Motor neuron (in vitro differentiated cells): Measurements from ENCODE around the gene LY6G5B. TPM values are rescaled to one million over a fixed set of nuclear protein-coding genes. Genes with fewer than 3 reads are reported as not detected.

Experiments used
- ATAC-seq, 8 experiments: fragments of 200-7000 bp; cut with Tn5 transposase; replicated peaks in 6 of 8; 2 replicates each; pipeline ENCODE4 v1.8.0; 2021; ENCODE audit warnings: mild to moderate bottlenecking in 8 of 8, moderate library complexity in 8 of 8
- H3K27ac ChIP-seq, 2 donors: fragments of 250-450 bp; sonication (Bioruptor Pico); 2 replicates each; pipeline ENCODE4 v1.9.0; 2021; ENCODE audit warnings: antibody characterized with exemption in 2 of 2, mild to moderate bottlenecking in 2 of 2, moderate library complexity in 1 of 2
- H3K4me1 ChIP-seq, 2 donors: fragments of 250-450 bp; sonication (Bioruptor Pico); replicated peaks in 1 of 2; 2 replicates each; pipeline ENCODE4 v1.6.1; 2021; ENCODE audit warnings: antibody characterized with exemption in 2 of 2, mild to moderate bottlenecking in 2 of 2, moderate library complexity in 1 of 2
- H3K4me3 ChIP-seq, 5 donors: fragments of 250-450 bp; sonication (Bioruptor Pico); 2 replicates each; pipeline ENCODE4 v1.9.0; 2021; ENCODE audit warnings: antibody characterized with exemption in 5 of 5, mild to moderate bottlenecking in 5 of 5, moderate library complexity in 4 of 5
- WGBS, 10 experiments: fragments of 450-650 bp; shearing (Covaris generic); methylation state at CpG; one replicate each; pipeline ENCODE4 v1.0.0; 2022; 5-methylcytosine and 5-hydroxymethylcytosine counted together
- in situ Hi-C, 9 experiments: fragments of 400-800 bp; cut with MboI; loops; one replicate each; pipeline ENCODE4 v1.15.0; 2021; ENCODE audit warnings: low sequenced_read_pairs in 9 of 9, low pct_unique_long_range_greater_than_20kb in 2 of 9; ENCODE audit not compliant: unreplicated experiment in 9 of 9
- total RNA-seq, 8 experiments: library from RNA; unstranded; fragments of 300-600 nt; gene quantifications; 2 replicates each; pipeline versions ENCODE4 v1.2.3 to v1.2.4, GENCODE V29; 2022

LY6G5B gene, protein sequence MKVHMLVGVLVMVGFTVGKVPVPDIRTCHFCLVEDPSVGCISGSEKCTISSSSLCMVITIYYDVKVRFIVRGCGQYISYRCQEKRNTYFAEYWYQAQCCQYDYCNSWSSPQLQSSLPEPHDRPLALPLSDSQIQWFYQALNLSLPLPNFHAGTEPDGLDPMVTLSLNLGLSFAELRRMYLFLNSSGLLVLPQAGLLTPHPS
- total RNA-seq = 10 to 100 TPM in 2 of 8 experiments, 1 to 10 TPM in 6; 3.0 to 20.9 (median 6.3) TPM

DNA sequence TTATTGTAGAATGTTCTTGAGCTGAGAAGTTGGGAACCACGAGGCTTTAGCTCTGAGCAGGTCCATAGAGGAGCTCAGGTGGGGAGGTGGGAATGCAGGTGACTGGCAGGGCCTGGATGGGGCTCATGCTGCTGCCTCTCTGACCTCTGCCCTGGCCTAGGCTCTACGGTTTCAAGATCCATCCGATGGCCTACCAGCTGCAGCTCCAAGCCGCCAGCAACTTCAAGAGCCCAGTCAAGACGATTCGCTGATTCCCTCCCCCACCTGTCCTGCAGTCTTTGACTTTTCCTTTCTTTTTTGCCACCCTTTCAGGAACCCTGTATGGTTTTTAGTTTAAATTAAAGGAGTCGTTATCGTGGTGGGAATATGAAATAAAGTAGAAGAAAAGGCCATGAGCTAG is at the start of gene LY6G5B:
Gene LY6G5B (plus strand): TSS at position 301 of the 400 bp plus-strand sequence. CDS start 975 bp downstream, outside the sequence.
- 43 to 100% (median 88%) methylated on average over 2 to 5 of the region's 8 CpGs; no CpG with 5 or more reads in 3 of the 10 experiments for WGBS, 10 experiments
- ATAC-seq = no peak
- in situ Hi-C loops = loop anchor here in 1 of 9 experiments (25.0 kb wide), 1 partner anchor 168 kb away; the partner anchor contains the start of gene HSPA1B
- Histone ChIP-seq H3K4me1 (peaks cover 0 to 9% of the 10 kb centered on the region in 2 donors), H3K27ac (no peak within 1 kb of the TSS), H3K4me3 (no peak within 1 kb of the TSS)

DNA sequence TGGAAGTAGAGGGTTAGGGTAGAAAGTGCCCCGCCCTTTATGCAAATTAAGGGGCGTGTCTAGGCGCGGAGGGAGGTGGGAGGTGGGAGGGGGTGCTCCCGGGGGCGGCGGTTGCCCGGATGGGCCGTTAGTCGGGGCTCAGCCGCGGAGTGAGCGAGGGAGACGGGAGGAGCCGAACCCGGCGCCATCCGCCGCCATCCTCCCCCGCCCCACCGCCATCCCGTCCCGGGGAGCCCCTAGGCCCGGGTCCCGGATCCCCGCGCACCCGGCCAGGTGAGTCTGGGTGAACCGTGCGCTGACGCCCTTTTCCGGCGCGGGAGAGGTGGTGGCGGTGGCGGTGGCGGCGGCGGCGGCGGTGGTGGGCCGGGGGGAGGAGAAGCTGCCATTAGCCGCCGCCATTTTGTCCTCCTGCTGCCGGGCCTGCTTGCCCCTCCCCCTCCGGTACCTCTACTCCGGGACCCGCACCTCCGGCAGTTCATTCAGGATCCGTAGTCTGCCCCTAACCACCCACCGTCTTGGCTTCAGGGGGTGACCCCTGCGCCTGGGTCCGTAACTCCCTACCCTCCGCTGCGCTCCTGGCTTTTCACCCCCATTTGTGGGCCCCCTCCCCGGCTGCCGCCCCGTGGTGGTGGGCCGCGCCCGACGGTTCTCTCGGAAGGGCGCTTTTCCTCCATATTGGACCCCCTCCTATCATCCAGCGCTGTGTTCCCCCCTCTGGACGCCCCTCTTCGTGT is 49.0 kb upstream of the LY6G5B start, which contains the start of gene PRRC2A:
Gene PRRC2A (plus strand): TSS at position 130 of the 734 bp plus-strand sequence. CDS start 2,075 bp downstream, outside the sequence.
- H3K27ac ChIP-seq = peak within 1 kb of the TSS; percentile 97 to 98
- in situ Hi-C loops = no loop called here
- ATAC-seq = peak; percentile 16 to 75 (median 70)
- H3K4me3 ChIP-seq = peak within 1 kb of the TSS; percentile 58 to 91 (median 85)
- peaks cover 7 to 9% of the 10 kb centered on the region in 2 donors for H3K4me1 ChIP-seq
- 0% methylated on average over 3 to 4 of the region's 67 CpGs; no CpG with 5 or more reads in 6 of the 10 experiments for WGBS, 10 experiments

DNA sequence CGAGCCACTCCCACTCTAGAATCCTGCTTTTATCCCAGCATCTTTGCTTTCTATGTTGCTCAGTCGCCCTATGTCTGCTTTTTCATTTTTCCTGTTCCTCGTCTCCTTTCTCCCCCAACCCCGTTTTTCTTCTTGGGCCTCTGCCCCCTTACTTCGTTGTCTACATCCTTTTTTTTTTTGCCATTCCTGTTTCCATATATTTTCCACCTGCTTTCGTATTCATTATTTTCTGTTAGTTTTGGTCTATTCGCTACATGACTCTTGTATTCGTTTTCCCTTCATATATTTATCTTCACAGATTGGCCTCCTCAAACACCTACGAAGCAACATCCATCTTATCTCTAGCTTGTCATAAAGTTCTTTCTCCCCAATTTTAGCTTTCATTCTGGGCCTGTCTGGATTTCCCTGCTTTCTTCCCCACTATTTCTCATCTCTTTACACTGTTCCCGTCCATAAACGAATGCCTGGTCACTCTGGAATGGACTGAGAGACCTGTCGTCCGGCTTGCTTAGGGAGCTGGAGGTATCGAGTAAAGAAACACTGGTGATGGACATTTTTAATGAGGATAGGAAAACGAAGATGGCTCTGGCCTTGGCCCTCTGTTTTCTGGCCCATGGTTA is 48.3 kb upstream of the LY6G5B start:
- no peak for ATAC-seq
- H3K4me1 ChIP-seq = peaks cover 7 to 9% of the 10 kb centered on the region in 2 donors
- peak overlapping the region; percentile 58 to 91 (median 85) for H3K4me3 ChIP-seq
- in situ Hi-C loops = no loop called here
- 0 to 3% (median 1%) methylated on average over 6 to 14 of the region's 15 CpGs for WGBS, 10 experiments
- H3K27ac ChIP-seq = peak overlapping the region; percentile 91 to 96

DNA sequence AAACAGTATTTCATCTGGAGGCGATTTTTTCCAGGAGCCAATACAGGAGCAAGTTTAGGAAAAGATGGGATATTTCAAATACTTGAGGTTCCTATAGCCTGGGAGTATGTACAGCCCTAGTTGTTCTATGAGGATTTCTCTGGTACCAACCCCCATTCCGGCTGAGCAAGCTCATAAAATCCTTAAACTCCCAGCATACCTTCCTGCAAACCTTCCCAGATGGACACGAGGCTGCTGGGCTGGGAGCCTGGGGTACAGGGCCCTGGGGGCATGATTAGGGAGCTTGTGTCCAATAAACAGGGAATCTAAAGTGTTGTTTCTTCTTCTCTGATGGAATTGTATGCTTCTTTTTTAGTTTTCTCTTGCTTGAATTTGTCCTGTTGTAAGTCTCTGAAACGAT is 47.8 kb upstream of the LY6G5B start:
- peak overlapping the region; percentile 58 to 91 (median 85) for H3K4me3 ChIP-seq
- ATAC-seq = no peak
- in situ Hi-C loops = no loop called here
- peaks cover 7 to 9% of the 10 kb centered on the region in 2 donors for H3K4me1 ChIP-seq
- WGBS, 10 experiments = 0 to 9% (median 0%) methylated on average over 1 to 4 of the region's 4 CpGs; no CpG with 5 or more reads in 2 of the 10 experiments
- peak overlapping the region in 1 of 2 donors; percentile 96 for H3K27ac ChIP-seq

DNA sequence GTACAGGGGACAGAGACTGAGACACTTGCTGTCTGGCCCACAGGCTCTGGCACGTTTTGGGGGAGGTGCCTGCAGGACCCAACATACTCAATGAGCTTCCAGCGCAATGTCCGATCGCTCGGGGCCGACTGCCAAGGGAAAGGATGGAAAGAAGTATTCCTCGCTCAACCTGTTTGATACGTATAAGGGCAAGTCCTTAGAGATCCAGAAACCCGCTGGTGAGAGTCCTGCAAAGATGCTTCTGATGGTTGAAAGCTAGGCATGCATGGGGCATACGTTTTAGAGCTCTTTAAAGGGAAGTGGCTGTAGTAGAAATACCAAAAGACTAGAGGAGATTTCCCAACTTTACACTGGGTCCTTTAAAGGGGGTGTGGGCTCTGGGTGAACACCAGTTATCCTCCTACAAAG is 47.1 kb upstream of the LY6G5B start:
- Histone ChIP-seq H3K27ac (no peak overlapping the region), H3K4me3 (peak overlapping the region in 4 of 5 donors; percentile 82 to 91 (median 88)), H3K4me1 (peaks cover 7 to 9% of the 10 kb centered on the region in 2 donors)
- 45 to 100% (median 75%) methylated on average over 2 to 10 of the region's 10 CpGs; no CpG with 5 or more reads in 1 of the 10 experiments for WGBS, 10 experiments
- no peak for ATAC-seq
- in situ Hi-C loops = no loop called here

DNA sequence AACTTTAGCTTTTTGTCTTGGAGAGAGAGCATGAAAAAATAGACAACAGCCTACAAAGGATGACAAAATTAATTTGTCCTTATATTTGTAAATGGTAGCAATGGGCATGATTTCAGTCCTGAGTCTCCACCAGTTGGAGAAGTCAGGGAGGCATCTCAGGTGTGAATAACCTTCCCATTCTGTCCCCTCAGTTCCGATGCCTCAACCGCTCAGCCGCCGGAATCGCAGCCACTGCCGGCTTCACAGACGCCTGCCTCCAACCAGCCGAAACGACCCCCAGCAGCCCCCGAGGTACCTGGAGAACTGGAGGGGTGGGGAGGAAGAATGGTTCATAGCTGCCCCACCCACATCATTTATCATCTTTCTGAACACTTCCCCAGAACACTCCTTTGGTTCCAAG is 45.7 kb upstream of the LY6G5B start:
- 40 to 100% (median 98%) methylated on average over 1 to 10 of the region's 10 CpGs; no CpG with 5 or more reads in 6 of the 10 experiments for WGBS, 10 experiments
- in situ Hi-C loops = no loop called here
- Histone ChIP-seq H3K4me1 (peaks cover 7 to 9% of the 10 kb centered on the region in 2 donors), H3K4me3 (no peak overlapping the region), H3K27ac (no peak overlapping the region)
- no peak for ATAC-seq

DNA sequence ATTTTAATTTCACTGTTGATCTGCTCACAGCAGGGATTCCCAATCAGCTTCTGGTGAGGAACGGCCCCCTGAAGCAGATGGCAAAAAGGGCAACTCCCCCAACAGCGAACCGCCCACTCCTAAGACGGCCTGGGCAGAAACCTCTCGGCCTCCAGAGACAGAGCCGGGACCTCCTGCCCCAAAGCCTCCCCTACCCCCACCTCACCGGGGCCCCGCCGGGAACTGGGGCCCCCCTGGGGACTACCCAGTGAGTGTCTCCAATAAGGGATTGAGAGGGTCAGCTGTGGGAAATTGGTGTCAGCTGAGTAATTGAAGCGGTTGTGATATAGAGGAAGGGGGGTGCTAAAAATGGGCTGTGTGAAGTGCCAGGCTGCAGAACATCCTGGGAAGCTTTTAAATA is 42.8 kb upstream of the LY6G5B start:
- 71 to 100% (median 94%) methylated on average over 1 to 7 of the region's 10 CpGs; no CpG with 5 or more reads in 6 of the 10 experiments for WGBS, 10 experiments

DNA sequence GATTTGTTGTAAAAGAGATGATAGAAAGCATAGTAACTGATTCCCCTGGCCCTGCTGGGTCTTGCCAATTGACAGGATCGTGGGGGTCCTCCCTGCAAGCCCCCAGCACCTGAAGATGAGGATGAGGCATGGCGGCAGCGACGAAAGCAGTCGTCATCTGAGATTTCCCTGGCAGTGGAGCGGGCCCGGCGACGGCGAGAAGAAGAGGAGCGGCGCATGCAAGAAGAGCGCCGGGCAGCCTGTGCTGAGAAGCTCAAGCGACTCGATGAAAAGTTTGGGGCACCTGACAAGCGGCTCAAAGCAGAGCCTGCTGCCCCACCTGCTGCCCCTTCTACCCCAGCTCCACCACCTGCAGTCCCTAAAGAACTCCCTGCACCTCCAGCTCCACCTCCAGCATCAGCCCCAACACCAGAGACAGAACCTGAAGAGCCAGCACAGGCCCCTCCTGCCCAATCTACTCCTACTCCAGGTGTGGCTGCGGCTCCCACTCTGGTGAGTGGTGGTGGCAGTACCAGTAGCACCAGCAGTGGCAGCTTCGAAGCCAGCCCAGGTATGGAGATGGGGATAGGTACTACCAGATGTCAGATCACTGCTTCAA is 42.0 kb upstream of the LY6G5B start:
- in situ Hi-C loops = no loop called here
- no peak for ATAC-seq
- 50 to 100% (median 95%) methylated on average over 1 to 14 of the region's 19 CpGs; no CpG with 5 or more reads in 5 of the 10 experiments for WGBS, 10 experiments
- Histone ChIP-seq H3K4me3 (no peak overlapping the region), H3K4me1 (peaks cover 1% of the 10 kb centered on the region in 2 donors), H3K27ac (no peak overlapping the region)

More for the DNA sequence above, 42.8 kb upstream of the LY6G5B start:
- Histone ChIP-seq H3K4me1 (peaks cover 7 to 9% of the 10 kb centered on the region in 2 donors), H3K4me3 (no peak overlapping the region), H3K27ac (no peak overlapping the region)
- ATAC-seq = no peak
- in situ Hi-C loops = no loop called here

DNA sequence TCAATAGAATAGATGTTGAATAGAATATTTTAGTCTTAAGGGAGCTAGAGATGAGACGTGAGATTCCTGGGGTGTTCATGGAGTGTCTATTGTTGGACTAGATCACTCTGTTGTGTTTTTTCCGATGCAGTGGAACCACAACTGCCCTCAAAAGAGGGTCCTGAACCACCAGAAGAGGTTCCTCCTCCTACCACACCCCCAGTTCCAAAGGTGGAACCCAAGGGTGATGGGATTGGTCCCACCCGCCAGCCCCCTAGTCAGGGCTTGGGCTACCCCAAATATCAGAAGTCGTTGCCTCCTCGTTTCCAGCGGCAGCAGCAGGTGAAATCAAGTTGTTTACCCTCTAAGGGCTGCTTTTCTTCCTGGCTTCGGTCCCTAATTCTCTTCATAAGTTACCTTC is 40.8 kb upstream of the LY6G5B start:
- in situ Hi-C loops = no loop called here

DNA sequence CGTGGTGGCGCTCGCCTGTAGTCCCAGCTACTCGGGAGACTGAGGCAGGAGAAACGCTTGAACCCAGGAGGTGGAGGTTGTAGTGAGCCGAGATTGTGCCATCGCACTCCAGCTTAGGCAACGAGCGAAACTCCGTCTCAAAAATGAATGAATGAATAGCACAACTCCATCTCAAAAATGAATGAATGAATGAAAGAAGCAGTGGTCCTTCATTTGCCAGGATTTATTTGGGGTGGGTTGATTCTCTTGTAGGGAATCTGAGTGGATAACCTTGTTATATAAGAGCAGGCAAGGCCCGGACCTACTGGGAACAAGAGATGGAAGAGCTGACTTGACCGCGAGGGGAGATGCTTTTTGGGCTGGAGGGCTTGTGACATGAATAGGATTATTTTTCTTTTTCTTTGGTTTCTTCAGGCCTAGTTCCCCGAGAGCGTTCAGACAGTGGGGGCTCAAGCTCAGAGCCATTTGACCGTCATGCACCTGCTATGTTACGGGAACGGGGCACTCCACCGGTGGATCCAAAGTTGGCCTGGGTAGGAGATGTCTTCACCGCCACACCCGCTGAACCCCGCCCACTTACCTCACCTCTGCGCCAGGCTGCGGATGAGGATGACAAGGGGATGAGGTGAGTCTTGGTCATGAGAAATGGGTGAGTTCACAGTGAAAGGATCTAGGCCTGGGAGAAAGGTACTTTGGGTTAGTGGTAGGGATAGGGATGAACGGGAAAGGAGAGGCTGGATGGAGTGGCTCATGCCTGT is 39.4 kb upstream of the LY6G5B start:
- WGBS, 10 experiments = 90 to 100% (median 95%) methylated on average over 1 to 20 of the region's 25 CpGs
- Histone ChIP-seq H3K4me3 (no peak overlapping the region), H3K4me1 (peaks cover 0 to 5% of the 10 kb centered on the region in 2 donors), H3K27ac (no peak overlapping the region)
- in situ Hi-C loops = no loop called here
- ATAC-seq = no peak

More for the DNA sequence above, 40.8 kb upstream of the LY6G5B start:
- H3K4me1 ChIP-seq = peaks cover 0 to 5% of the 10 kb centered on the region in 2 donors
- no peak overlapping the region for H3K4me3 ChIP-seq
- 86 to 100% (median 93%) methylated on average over 1 to 5 of the region's 7 CpGs; no CpG with 5 or more reads in 3 of the 10 experiments for WGBS, 10 experiments
- no peak overlapping the region for H3K27ac ChIP-seq
- ATAC-seq = no peak

DNA sequence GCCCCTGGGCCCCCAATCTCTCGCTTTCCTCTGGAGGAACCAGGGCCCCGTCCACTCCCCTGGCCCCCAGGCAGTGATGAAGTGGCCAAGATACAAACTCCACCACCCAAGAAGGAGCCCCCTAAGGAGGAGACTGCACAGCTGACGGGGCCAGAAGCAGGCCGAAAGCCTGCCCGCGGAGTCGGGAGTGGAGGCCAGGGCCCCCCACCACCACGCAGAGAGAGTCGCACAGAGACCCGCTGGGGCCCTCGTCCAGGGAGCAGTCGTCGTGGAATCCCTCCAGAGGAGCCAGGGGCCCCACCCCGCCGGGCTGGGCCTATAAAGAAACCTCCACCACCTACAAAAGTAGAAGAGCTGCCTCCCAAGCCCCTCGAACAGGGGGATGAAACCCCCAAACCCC is 38.6 kb upstream of the LY6G5B start:
- Histone ChIP-seq H3K27ac (no peak overlapping the region), H3K4me1 (peaks cover 0 to 5% of the 10 kb centered on the region in 2 donors), H3K4me3 (no peak overlapping the region)
- WGBS, 10 experiments = 95% methylated on average over 4 of the region's 16 CpGs; no CpG with 5 or more reads in 9 of the 10 experiments
- peak in 5 of 8 experiments; percentile 4 to 24 (median 18) for ATAC-seq
- in situ Hi-C loops = no loop called here
